NT2/D1 (cell line): ENCODE measurements around the gene LBHD2.

Source experiments
- DNase-seq: peaks from one replicate; pipeline ENCODE4 v3.0.0-alpha.2; 2011; ENCODE audit warnings: low read depth, low spot score
- H3K27me3 ChIP-seq: 2 replicates; pipeline ENCODE4 v1.6.0; 2011; ENCODE audit warnings: mild to moderate bottlenecking; ENCODE audit not compliant: insufficient read length, insufficient read depth
- H3K36me3 ChIP-seq: 2 replicates; pipeline ENCODE4 v1.6.1; 2011; ENCODE audit warnings: mild to moderate bottlenecking, low read length, mixed read lengths; ENCODE audit not compliant: insufficient read depth, insufficient read length
- H3K4me1 ChIP-seq: 2 replicates; pipeline ENCODE4 v1.5.1; 2011; ENCODE audit not compliant: insufficient read depth, insufficient read length
- H3K4me3 ChIP-seq: 2 replicates; pipeline ENCODE4 v1.5.1; 2011; ENCODE audit warnings: low read depth; ENCODE audit not compliant: insufficient read length
- H3K9ac ChIP-seq: 2 replicates; pipeline ENCODE4 v1.6.0; 2011; ENCODE audit warnings: low read depth; ENCODE audit not compliant: insufficient read length
- H3K9me3 ChIP-seq: 2 replicates; pipeline ENCODE4 v1.5.1; 2011; ENCODE audit warnings: mild to moderate bottlenecking, low read length; ENCODE audit not compliant: insufficient read depth
- SUZ12 ChIP-seq: IDR thresholded peaks from 2 replicates; pipeline ENCODE4 v1.6.1; 2011; ENCODE audit not compliant: insufficient read length, insufficient read depth; ENCODE audit errors: extremely low read depth
- YY1 ChIP-seq: IDR thresholded peaks from 2 replicates; pipeline ENCODE4 v1.6.1; 2011; ENCODE audit not compliant: insufficient read length, insufficient read depth
- ZNF274 ChIP-seq: IDR thresholded peaks from 2 replicates; pipeline ENCODE4 v1.6.1; 2011; ENCODE audit warnings: mild to moderate bottlenecking, low read depth, low read length

Gene LBHD2

DNA sequence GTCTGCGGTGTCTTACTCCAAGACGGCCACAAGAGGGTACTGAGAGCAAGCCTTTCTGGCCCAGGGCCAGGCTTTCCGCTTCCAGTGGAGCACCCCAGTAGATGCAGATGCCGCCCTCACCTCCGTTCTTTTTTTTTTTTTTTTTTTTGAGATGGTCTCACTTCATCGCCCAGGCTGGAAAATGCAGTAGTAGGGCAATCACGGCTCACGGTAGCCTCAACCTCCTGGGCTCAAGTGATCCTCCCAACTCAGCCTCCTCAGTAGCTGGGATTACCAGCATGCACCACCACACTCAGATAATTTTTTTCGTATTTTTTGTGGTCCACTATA, 5.6 kb upstream of the LBHD2 start:
- Histone ChIP-seq H3K36me3 (no peaks in the 10 kb centered on the region), H3K9me3 (no peaks in the 10 kb centered on the region), H3K9ac (no peak overlapping the region)

DNA sequence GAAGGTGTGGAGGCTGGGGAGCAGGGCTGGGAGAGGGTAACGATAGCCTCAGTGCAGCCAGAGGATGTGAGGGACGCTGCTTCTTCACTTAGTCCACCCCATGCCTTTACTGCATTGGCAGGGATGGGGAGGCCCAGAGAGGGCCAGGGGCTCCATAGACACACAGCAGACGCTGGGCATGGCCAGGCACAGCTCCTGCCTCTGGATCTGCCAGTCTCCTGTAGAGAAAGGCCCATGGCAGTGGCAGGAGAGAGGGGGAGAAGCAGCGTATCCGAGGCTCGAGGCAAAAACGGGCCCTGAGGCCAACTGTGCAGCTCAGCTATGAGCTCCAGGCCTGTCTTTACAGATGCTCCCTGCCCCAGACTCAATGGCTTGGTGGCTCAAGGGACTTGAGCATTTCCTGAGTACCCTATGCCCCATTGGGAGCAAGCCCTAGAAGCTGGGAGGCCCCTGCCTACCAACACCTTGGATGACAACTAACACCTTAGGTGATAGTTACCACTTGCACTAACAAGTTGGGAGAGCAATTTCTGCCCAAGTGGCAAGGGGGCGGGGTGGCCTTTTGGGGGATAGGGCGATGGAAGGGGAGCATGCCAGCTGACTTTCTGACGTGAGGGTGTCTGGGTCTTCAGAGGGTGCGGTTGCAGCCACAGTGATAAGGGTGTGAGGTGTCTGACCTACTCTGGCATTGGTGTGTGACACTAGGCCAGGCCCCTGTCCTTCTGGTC, 5.0 kb upstream of the LBHD2 start:
- no peak overlapping the region for H3K9ac ChIP-seq
- no peaks in the 10 kb centered on the region for H3K36me3 ChIP-seq
- H3K4me1 ChIP-seq = peaks cover 4% of the 10 kb centered on the region
- DNase-seq = no peak
- TF ChIP-seq SUZ12 (no peak), ZNF274 (no peak), YY1 (no peak)
- H3K9me3 ChIP-seq = no peaks in the 10 kb centered on the region
- peaks cover 23% of the 10 kb centered on the region for H3K27me3 ChIP-seq
- H3K4me3 ChIP-seq = no peak overlapping the region

More for the DNA sequence above, 5.6 kb upstream of the LBHD2 start:
- Histone ChIP-seq H3K4me1 (peaks cover 4% of the 10 kb centered on the region), H3K27me3 (peaks cover 19% of the 10 kb centered on the region), H3K4me3 (no peak overlapping the region)
- TF ChIP-seq SUZ12 (no peak), ZNF274 (no peak), YY1 (no peak)
- peak; percentile 52 for DNase-seq

DNA sequence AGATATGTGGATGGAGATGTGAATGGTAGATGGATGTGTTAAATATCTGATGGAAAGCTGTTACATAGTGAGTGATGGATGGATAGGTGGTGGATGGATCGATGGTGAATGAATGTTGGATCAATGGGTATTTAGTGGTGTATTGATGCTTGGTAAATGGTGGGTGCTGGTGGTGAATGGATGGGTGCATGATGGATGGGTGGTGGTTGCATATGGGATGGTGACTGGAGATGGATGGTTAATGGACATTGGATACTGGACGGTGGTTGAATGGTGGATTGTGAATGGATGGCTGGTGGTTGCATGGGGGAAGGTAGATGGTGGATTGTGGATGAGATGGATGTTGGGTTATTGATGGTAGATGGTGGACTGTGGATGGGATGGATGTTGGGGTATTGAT, 2.1 kb upstream of the LBHD2 start:
- H3K4me3 ChIP-seq = no peak overlapping the region
- no peaks in the 10 kb centered on the region for H3K36me3 ChIP-seq
- H3K4me1 ChIP-seq = peaks cover 2% of the 10 kb centered on the region
- no peak overlapping the region for H3K9ac ChIP-seq
- H3K9me3 ChIP-seq = no peaks in the 10 kb centered on the region
- DNase-seq = no peak
- TF ChIP-seq ZNF274 (no peak), YY1 (no peak), SUZ12 (no peak)
- peaks cover 35% of the 10 kb centered on the region for H3K27me3 ChIP-seq

DNA sequence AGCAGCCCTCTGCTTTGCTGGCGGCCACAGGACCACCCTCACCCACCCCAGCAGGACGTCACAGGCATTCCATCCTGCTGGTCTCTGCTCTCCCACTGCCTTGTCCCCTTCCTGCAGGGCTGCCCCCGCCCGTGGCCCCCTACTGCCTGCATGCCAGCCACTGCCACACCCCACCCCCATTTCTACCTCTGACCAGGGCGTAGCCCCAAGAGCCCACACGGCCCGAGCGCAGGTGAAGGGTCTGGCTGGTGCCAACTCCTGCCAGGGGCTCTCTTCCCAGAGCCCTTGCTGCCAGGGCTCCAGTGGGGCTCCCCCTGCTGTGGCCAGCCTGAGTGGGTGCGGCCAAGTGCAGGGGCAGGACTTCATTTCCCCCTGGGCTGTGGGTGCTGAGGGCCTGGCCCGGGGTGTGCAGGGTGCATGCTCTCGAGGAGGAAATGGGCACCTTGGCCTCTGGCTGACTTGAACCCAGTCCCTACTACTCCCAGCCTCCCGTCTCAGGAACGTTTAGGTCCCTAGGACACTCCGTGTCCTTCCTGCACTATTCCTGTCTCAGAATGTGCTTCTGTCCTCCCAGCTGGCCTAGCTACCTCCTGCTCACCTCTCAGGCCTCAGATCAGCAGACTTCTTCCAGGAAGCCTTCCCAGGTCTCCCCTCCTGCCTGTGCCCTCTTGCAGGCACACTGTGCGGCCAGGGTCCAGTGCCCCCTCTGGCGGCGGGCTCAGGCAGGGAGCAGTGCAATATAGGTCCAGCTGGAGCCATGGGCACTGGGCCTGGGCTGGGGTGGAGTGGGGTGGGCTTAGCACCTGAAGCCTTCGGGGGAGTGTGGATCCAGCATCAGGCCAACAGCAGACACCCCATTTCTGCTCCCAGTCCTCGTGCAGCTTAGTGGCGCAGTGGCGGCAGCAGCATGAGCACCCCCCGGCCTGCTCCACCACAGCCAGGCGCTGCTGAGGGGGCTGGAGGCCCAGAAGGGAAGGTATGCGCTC, 1.4 kb downstream of the LBHD2 start:
- Histone ChIP-seq H3K4me1 (peaks cover 11% of the 10 kb centered on the region), H3K4me3 (no peak overlapping the region), H3K9me3 (no peaks in the 10 kb centered on the region), H3K9ac (no peak overlapping the region), H3K36me3 (no peaks in the 10 kb centered on the region), H3K27me3 (peaks cover 35% of the 10 kb centered on the region)
- no peak for TF ChIP-seq SUZ12
- no peak for TF ChIP-seq YY1
- no peak for TF ChIP-seq ZNF274
- DNase-seq = no peak

DNA sequence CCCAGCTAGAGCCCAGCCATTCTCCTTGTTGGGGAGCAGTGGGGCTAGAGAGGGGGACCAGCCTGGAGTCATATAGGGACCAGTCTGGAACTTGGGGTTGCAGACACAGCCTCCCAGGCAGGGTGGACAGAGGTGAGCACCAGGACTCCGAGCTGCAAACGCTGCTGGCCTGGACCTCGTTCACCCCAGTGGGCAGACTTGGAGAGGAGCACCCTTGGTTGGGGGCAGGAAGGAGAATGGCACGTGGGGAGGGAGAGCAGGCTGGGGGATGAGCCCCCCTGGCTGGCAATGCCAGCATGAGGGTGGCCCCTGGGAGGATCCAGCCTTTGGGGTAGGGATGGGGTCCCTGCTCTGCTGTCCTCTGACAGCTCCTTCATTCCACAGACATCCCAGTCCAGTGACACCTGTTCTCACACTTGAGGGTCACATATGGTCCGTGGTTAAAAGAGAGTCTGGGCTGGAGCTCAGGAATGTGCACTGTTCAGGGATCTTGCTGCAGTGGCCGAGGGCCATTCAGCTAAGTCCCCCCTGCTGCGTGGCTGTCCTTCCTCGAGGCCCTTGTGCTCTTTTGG, 2.8 kb downstream of the LBHD2 start:
- no peaks in the 10 kb centered on the region for H3K36me3 ChIP-seq
- no peaks in the 10 kb centered on the region for H3K9me3 ChIP-seq
- no peak for DNase-seq
- H3K4me3 ChIP-seq = no peak overlapping the region
- TF ChIP-seq SUZ12 (no peak), YY1 (no peak), ZNF274 (no peak)
- peaks cover 34% of the 10 kb centered on the region for H3K27me3 ChIP-seq
- H3K4me1 ChIP-seq = peaks cover 21% of the 10 kb centered on the region
- H3K9ac ChIP-seq = no peak overlapping the region

DNA sequence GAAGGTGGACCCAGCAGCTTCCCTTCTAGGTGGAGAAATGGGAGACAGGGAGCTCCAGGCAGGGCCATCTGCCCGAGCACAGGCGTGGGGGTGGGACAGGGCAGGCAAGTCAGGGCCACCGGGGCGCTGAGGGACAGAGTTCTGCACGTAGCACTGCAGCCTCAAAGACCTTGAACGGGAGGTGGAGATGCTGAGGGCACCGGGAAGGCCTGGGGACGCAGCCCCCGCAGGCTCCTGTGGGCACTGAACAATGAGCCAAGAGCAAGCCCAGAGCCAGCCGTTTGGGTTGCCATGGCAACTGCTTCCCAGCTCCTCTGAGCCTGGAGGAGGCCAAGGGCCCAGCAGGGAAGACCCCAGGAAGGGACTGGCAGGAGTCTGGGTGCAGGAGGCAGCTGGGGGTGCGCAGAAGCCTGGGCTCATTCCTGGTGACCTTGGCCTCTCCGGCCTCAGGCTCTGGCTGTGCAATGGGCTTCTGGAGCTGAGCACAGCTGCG, 3.4 kb downstream of the LBHD2 start:
- no peak for TF ChIP-seq YY1
- TF ChIP-seq SUZ12 = no peak
- no peak for TF ChIP-seq ZNF274
- H3K9ac ChIP-seq = no peak overlapping the region
- peaks cover 21% of the 10 kb centered on the region for H3K4me1 ChIP-seq
- H3K36me3 ChIP-seq = no peaks in the 10 kb centered on the region
- H3K27me3 ChIP-seq = peaks cover 30% of the 10 kb centered on the region
- H3K4me3 ChIP-seq = no peak overlapping the region
- no peak for DNase-seq
- no peaks in the 10 kb centered on the region for H3K9me3 ChIP-seq
